PC-9 (cell line): ENCODE measurements around the gene PHACTR1. TPM values are rescaled to one million over a fixed set of nuclear protein-coding genes. Genes with fewer than 3 reads are reported as not detected.

ENCODE experiments used
- BruUV-seq: library from RNA; stranded (reverse); fragments of 400-500 nt; replicated peaks from 2 replicates; lab custom pipeline; 2021; lab: Mats Ljungman, UMichigan
- CTCF ChIA-PET: fragments of 300-600 bp; sonication (Branson Sonifier 250); formaldehyde crosslinking; loops from one replicate; lab custom pipeline; 2022; ENCODE audit warnings: antibody characterized with exemption; lab: Charles Lee
- POLR2A ChIA-PET: fragments of 300-600 bp; sonication (Branson Sonifier 250); formaldehyde crosslinking; loops from one replicate; lab custom pipeline; 2022; ENCODE audit warnings: antibody characterized with exemption; ENCODE audit not compliant: unreplicated experiment; lab: Charles Lee
- DNase-seq, 2 experiments: peaks; one replicate each; pipeline versions ENCODE4 v3.0.0 to v3.0.0-alpha.2; 2015 to 2022; ENCODE audit warnings: mixed read lengths in 1 of 2
- H2AFZ ChIP-seq: fragments of 200-600 bp; sonication (generic); 2 replicates; pipeline ENCODE4 v1.8.1; 2017; ENCODE audit warnings: antibody characterized with exemption
- H3F3A ChIP-seq: fragments of 200-600 bp; sonication (generic); 2 replicates; pipeline ENCODE4 v1.8.1; 2017; ENCODE audit warnings: antibody characterized with exemption, mild to moderate bottlenecking, low read depth; ENCODE audit not compliant: insufficient read depth
- H3K27ac ChIP-seq: fragments of 200-600 bp; sonication (generic); 2 replicates; pipeline ENCODE4 v1.6.1; 2016; ENCODE audit warnings: mixed run types
- H3K27me3 ChIP-seq: fragments of 200-600 bp; sonication (generic); 2 replicates; pipeline ENCODE4 v1.6.1; 2016; ENCODE audit warnings: low read depth, mixed run types; ENCODE audit not compliant: insufficient read depth
- H3K36me3 ChIP-seq: fragments of 200-600 bp; sonication (generic); 2 replicates; pipeline ENCODE4 v1.6.1; 2016; ENCODE audit warnings: low read depth, mixed run types
- H3K4me1 ChIP-seq: fragments of 200-600 bp; sonication (generic); replicated peaks from 2 replicates; pipeline ENCODE4 v1.6.1; 2016; ENCODE audit warnings: mixed run types; ENCODE audit not compliant: insufficient read depth
- H3K4me2 ChIP-seq: fragments of 200-600 bp; sonication (generic); 2 replicates; pipeline ENCODE4 v1.6.1; 2017; ENCODE audit warnings: mixed run types
- H3K4me3 ChIP-seq: fragments of 200-600 bp; sonication (generic); 2 replicates; pipeline ENCODE4 v1.6.1; 2016; ENCODE audit warnings: mixed run types
- H3K79me2 ChIP-seq: fragments of 200-600 bp; sonication (generic); 2 replicates; pipeline ENCODE4 v1.6.1; 2017; ENCODE audit warnings: low read depth, mixed run types
- H3K9me2 ChIP-seq: fragments of 200-600 bp; sonication (generic); 2 replicates; pipeline ENCODE4 v1.8.1; 2017; ENCODE audit warnings: mild to moderate bottlenecking; ENCODE audit not compliant: insufficient read depth
- H3K9me3 ChIP-seq: fragments of 200-600 bp; sonication (generic); 2 replicates; pipeline ENCODE4 v1.8.1; 2016; ENCODE audit warnings: low read depth; ENCODE audit not compliant: insufficient read depth
- H4K20me1 ChIP-seq: fragments of 200-600 bp; sonication (generic); 2 replicates; pipeline ENCODE4 v1.8.1; 2017; ENCODE audit not compliant: insufficient read depth
- CTCF ChIP-seq: fragments of 200-600 bp; sonication (generic); conservative IDR thresholded peaks from 2 replicates; pipeline ENCODE4 v1.6.1; 2017; ENCODE audit warnings: mixed run types, antibody characterized with exemption, mild to moderate bottlenecking, moderate library complexity
- EZH2 ChIP-seq: fragments of 200-600 bp; sonication (generic); IDR thresholded peaks from 2 replicates; pipeline ENCODE4 v1.8.0; 2017; ENCODE audit warnings: antibody characterized with exemption, low read depth
- intact Hi-C: fragments of 100-400 bp; cut with micrococcal nuclease; formaldehyde crosslinking; loops from one replicate; pipeline ENCODE4 v1.10.0; 2022; ENCODE audit not compliant: unreplicated experiment
- total RNA-seq: library from RNA; stranded (reverse); gene quantifications from 2 replicates; pipeline ENCODE4 v1.2.3, GENCODE V29; 2021

The PHACTR1 gene
- total RNA-seq, 1 experiment from 2014 or later, result not detected

- no peaks in the 10 kb centered on the region for H3F3A ChIP-seq
- BruUV-seq, result no TSS peak
- H3K4me1 ChIP-seq, result no peaks in the 10 kb centered on the region
- 0 out of 2 replicates have a peak, but pooled peaks cover 12% of the 10 kb centered on the region for H3K27me3 ChIP-seq
- H3K36me3 ChIP-seq, result no peaks in the 10 kb centered on the region
- no peaks in the 10 kb centered on the region for H3K79me2 ChIP-seq
- H3K9me2 ChIP-seq, result no peaks in the 10 kb centered on the region
- CTCF ChIA-PET, result no interaction called here
- H3K9me3 ChIP-seq, result no peaks in the 10 kb centered on the region
- DNase-seq, result no peak
- no peak overlapping the region for H2AFZ ChIP-seq
- TF ChIP-seq EZH2 (no peak), CTCF (no peak)
- H4K20me1 ChIP-seq, result no peaks in the 10 kb centered on the region
- H3K4me2 ChIP-seq, result no peak overlapping the region
- POLR2A ChIA-PET, result no interaction called here
- H3K27ac ChIP-seq, result no peak overlapping the region
- intact Hi-C loops, result no loop called here
- H3K4me3 ChIP-seq, result no peak overlapping the region
Measured at GRCh38 chr6:12806136-12806535, 89.6 kb downstream of the PHACTR1 start.

- DNase-seq, result no peak
- Histone ChIP-seq H3K9me3 (no peaks in the 10 kb centered on the region), H3K79me2 (no peaks in the 10 kb centered on the region), H3K4me1 (no peaks in the 10 kb centered on the region), H3K4me2 (no peak overlapping the region), H2AFZ (no peak overlapping the region), H3F3A (no peaks in the 10 kb centered on the region), H4K20me1 (no peaks in the 10 kb centered on the region), H3K27ac (no peak overlapping the region), H3K36me3 (no peaks in the 10 kb centered on the region), H3K27me3 (peaks cover 12% of the 10 kb centered on the region; the same call in 1 of the 2 replicates), H3K4me3 (no peak overlapping the region), H3K9me2 (no peaks in the 10 kb centered on the region)
- intact Hi-C loops, result no loop called here
- no peak for TF ChIP-seq CTCF
- TF ChIP-seq EZH2, result no peak
- ChIA-PET POLR2A (no interaction called here), CTCF (no interaction called here)
- BruUV-seq, result no TSS peak
Measured at GRCh38 chr6:12806796-12807195, 90.2 kb downstream of the PHACTR1 start.

- no peaks in the 10 kb centered on the region for H3K36me3 ChIP-seq
- no peaks in the 10 kb centered on the region for H3F3A ChIP-seq
- no peak overlapping the region for H3K4me2 ChIP-seq
- H2AFZ ChIP-seq, result no peak overlapping the region
- H3K79me2 ChIP-seq, result no peaks in the 10 kb centered on the region
- POLR2A ChIA-PET, result no interaction called here
- H3K4me3 ChIP-seq, result no peak overlapping the region
- H4K20me1 ChIP-seq, result no peaks in the 10 kb centered on the region
- no peaks in the 10 kb centered on the region for H3K9me3 ChIP-seq
- intact Hi-C loops, result no loop called here
- no TSS peak for BruUV-seq
- no peak for DNase-seq
- CTCF ChIA-PET, result no interaction called here
- H3K27ac ChIP-seq, result no peak overlapping the region
- TF ChIP-seq CTCF (no peak), EZH2 (no peak)
- H3K27me3 ChIP-seq, result peaks cover 25% of the 10 kb centered on the region
- H3K4me1 ChIP-seq, result no peaks in the 10 kb centered on the region
- H3K9me2 ChIP-seq, result no peaks in the 10 kb centered on the region
Measured at GRCh38 chr6:12811519-12811918, 95.0 kb downstream of the PHACTR1 start.
